H9 (cell line): Measurements from ENCODE around the gene PDXK. TPM values are rescaled to one million over a fixed set of nuclear protein-coding genes. Genes with fewer than 3 reads are reported as not detected.

Experiments used
- DNase-seq: peaks from one replicate; pipeline ENCODE4 v3.0.0-alpha.2; 2017
- H2AFZ ChIP-seq: one replicate; pipeline ENCODE4 v1.6.1; 2013; ENCODE audit warnings: mild to moderate bottlenecking, low read length, control low read depth, moderate library complexity
- H2AK5ac ChIP-seq: 2 replicates; pipeline ENCODE4 v1.6.1; 2013; ENCODE audit warnings: low read length, control low read depth, mixed read lengths; ENCODE audit not compliant: insufficient read length
- H2BK120ac ChIP-seq: one replicate; pipeline ENCODE4 v1.6.1; 2013; ENCODE audit warnings: low read depth, mild to moderate bottlenecking, low read length, control low read depth, inconsistent platforms; ENCODE audit not compliant: poor library complexity, severe bottlenecking
- H2BK12ac ChIP-seq: 2 replicates; pipeline ENCODE4 v1.6.1; 2013; ENCODE audit warnings: low read length, control low read depth, mixed read lengths, low read depth; ENCODE audit not compliant: insufficient read length
- H2BK15ac ChIP-seq: 2 replicates; pipeline ENCODE4 v1.6.1; 2013; ENCODE audit warnings: low read depth, low read length, control low read depth
- H2BK20ac ChIP-seq: one replicate; pipeline ENCODE4 v1.6.1; 2013; ENCODE audit warnings: low read depth, mild to moderate bottlenecking, low read length, control low read depth, inconsistent platforms; ENCODE audit not compliant: poor library complexity, severe bottlenecking
- H2BK5ac ChIP-seq: 2 replicates; pipeline ENCODE4 v1.6.1; 2013; ENCODE audit warnings: low read length, control low read depth, mixed read lengths; ENCODE audit not compliant: insufficient read length
- H3K14ac ChIP-seq: 2 replicates; pipeline ENCODE4 v1.6.1; 2013; ENCODE audit warnings: low read length, control low read depth; ENCODE audit not compliant: insufficient read depth
- H3K18ac ChIP-seq: 2 replicates; pipeline ENCODE4 v1.6.1; 2013; ENCODE audit warnings: low read depth, mild to moderate bottlenecking, mixed read lengths, low read length, control low read depth; ENCODE audit not compliant: insufficient read length
- H3K23ac ChIP-seq: 2 replicates; pipeline ENCODE4 v1.6.1; 2013; ENCODE audit warnings: low read length, control low read depth, mixed read lengths, low read depth; ENCODE audit not compliant: insufficient read length
- H3K23me2 ChIP-seq: 2 replicates; pipeline ENCODE4 v1.6.1; 2013; ENCODE audit warnings: low read depth, mild to moderate bottlenecking, mixed read lengths, low read length, control low read depth; ENCODE audit not compliant: insufficient read length, poor library complexity, severe bottlenecking
- H3K27ac ChIP-seq: 2 replicates; pipeline ENCODE4 v1.5.1; 2013; ENCODE audit warnings: low read length, control low read depth, mixed read lengths, low read depth; ENCODE audit not compliant: insufficient read length
- H3K27me3 ChIP-seq: 2 replicates; pipeline ENCODE4 v1.6.1; 2013; ENCODE audit warnings: low read length, control low read depth, inconsistent platforms; ENCODE audit not compliant: insufficient read depth
- H3K4ac ChIP-seq: 2 replicates; pipeline ENCODE4 v1.6.1; 2013; ENCODE audit warnings: low read depth, mild to moderate bottlenecking, control low read depth, inconsistent platforms, low read length, moderate library complexity
- H3K4me1 ChIP-seq: 2 replicates; pipeline ENCODE4 v1.6.1; 2013; ENCODE audit warnings: low read length, control low read depth, inconsistent platforms; ENCODE audit not compliant: insufficient read depth
- H3K4me2 ChIP-seq: 2 replicates; pipeline ENCODE4 v1.6.1; 2013; ENCODE audit warnings: low read length, control low read depth, mixed read lengths; ENCODE audit not compliant: insufficient read length, insufficient read depth
- H3K56ac ChIP-seq: 2 replicates; pipeline ENCODE4 v1.6.1; 2013; ENCODE audit warnings: low read depth, mild to moderate bottlenecking, mixed read lengths, low read length, control low read depth; ENCODE audit not compliant: insufficient read length
- H3K79me1 ChIP-seq: 2 replicates; pipeline ENCODE4 v1.6.1; 2013; ENCODE audit warnings: low read depth, mild to moderate bottlenecking, moderate library complexity, low read length, control low read depth, inconsistent platforms; ENCODE audit not compliant: insufficient read depth, poor library complexity, severe bottlenecking
- H3K79me2 ChIP-seq: 2 replicates; pipeline ENCODE4 v1.6.1; 2013; ENCODE audit warnings: low read length, control low read depth, inconsistent platforms; ENCODE audit not compliant: insufficient read depth
- H3K9ac ChIP-seq: 2 replicates; pipeline ENCODE4 v1.6.1; 2013; ENCODE audit warnings: low read length, control low read depth, mixed read lengths; ENCODE audit not compliant: insufficient read length; ENCODE audit errors: extremely low read depth
- H3K9me3 ChIP-seq: one replicate; pipeline ENCODE4 v1.6.1; 2013; ENCODE audit warnings: low read depth, low read length, inconsistent platforms; ENCODE audit not compliant: control insufficient read depth
- H3T11ph ChIP-seq: one replicate; pipeline ENCODE4 v1.6.1; 2013; ENCODE audit warnings: mild to moderate bottlenecking, low read length, control low read depth, inconsistent platforms
- H4K20me1 ChIP-seq: one replicate; pipeline ENCODE4 v1.6.1; 2013; ENCODE audit not compliant: control insufficient read depth, insufficient read length, insufficient read depth
- H4K5ac ChIP-seq: 2 replicates; pipeline ENCODE4 v1.6.1; 2013; ENCODE audit warnings: low read depth, mild to moderate bottlenecking, mixed read lengths, low read length, control low read depth; ENCODE audit not compliant: insufficient read length
- H4K8ac ChIP-seq: replicated peaks from 2 replicates; pipeline ENCODE4 v1.6.1; 2013; ENCODE audit warnings: low read length, control low read depth, mixed read lengths, low read depth; ENCODE audit not compliant: insufficient read length
- H4K91ac ChIP-seq: 2 replicates; pipeline ENCODE4 v1.6.1; 2013; ENCODE audit warnings: low read depth, mild to moderate bottlenecking, moderate library complexity, mixed read lengths, low read length, control low read depth; ENCODE audit not compliant: insufficient read length
- H3K27ac Mint-ChIP-seq, 3 experiments: 2 replicates in 2 of 3; 3 replicates in 1 of 3; pipeline ENCODE4 v1.8.0; 2020 to 2021; ENCODE audit warnings: mixed read lengths in 3 of 3, mild to moderate bottlenecking in 1 of 3, moderate library complexity in 1 of 3
- H3K27me3 Mint-ChIP-seq: 2 replicates; pipeline ENCODE4 v1.8.0; 2021; ENCODE audit warnings: low read depth, mild to moderate bottlenecking, moderate library complexity, mixed read lengths
- H3K36me3 Mint-ChIP-seq, 3 experiments: 2 replicates in 2 of 3; 3 replicates in 1 of 3; pipeline ENCODE4 v1.8.0; 2020 to 2021; ENCODE audit warnings: low read depth in 3 of 3, mixed read lengths in 3 of 3; ENCODE audit not compliant: insufficient read depth in 1 of 3
- H3K4me1 Mint-ChIP-seq, 2 experiments: 2 replicates each; pipeline ENCODE4 v1.8.0; 2020; ENCODE audit warnings: mixed read lengths in 2 of 2
- H3K4me3 Mint-ChIP-seq, 2 experiments: 2 replicates in 1 of 2; 3 replicates in 1 of 2; pipeline ENCODE4 v1.8.0; 2020 to 2021; ENCODE audit warnings: mild to moderate bottlenecking in 2 of 2, mixed read lengths in 2 of 2, moderate library complexity in 1 of 2
- H3K9me3 Mint-ChIP-seq, 2 experiments: 2 replicates in 1 of 2; 3 replicates in 1 of 2; pipeline ENCODE4 v1.8.0; 2020; ENCODE audit warnings: mild to moderate bottlenecking in 2 of 2, mixed read lengths in 2 of 2, moderate library complexity in 1 of 2
- CTCF ChIP-seq: fragments of 200-600 bp; sonication (generic); conservative IDR thresholded peaks from 3 replicates; pipeline ENCODE4 v1.8.0; 2021; ENCODE audit warnings: antibody characterized with exemption, mild to moderate bottlenecking
- WGBS: extraction: QIAGEN DNeasy Blood & Tissue Kit; methylation state at CpG from one replicate; pipeline ENCODE4 v1.1.7; 2013; ENCODE audit warnings: missing lambda C conversion rate, low lambda C conversion rate, mixed read lengths; ENCODE audit not compliant: insufficient read length; ENCODE audit errors: extremely low coverage; 5-methylcytosine and 5-hydroxymethylcytosine counted together
- total RNA-seq: library from RNA; stranded (reverse); gene quantifications from 2 replicates; pipeline ENCODE4 v1.2.1, GENCODE V29; 2021

The PDXK gene
- total RNA-seq, 1 experiment from 2014 or later, result 109 TPM

- no peak overlapping the region for H2BK5ac ChIP-seq
- TF ChIP-seq CTCF, result no peak
- no peak overlapping the region for H2BK20ac ChIP-seq
- H4K91ac ChIP-seq, result no peak overlapping the region
- no peaks in the 10 kb centered on the region for H3K23me2 ChIP-seq
- no peak overlapping the region for H3K56ac ChIP-seq
- H2AFZ ChIP-seq, result no peak overlapping the region
- H3K9me3 ChIP-seq, result no peaks in the 10 kb centered on the region
- H3K9ac ChIP-seq, result no peak overlapping the region
- H4K20me1 ChIP-seq, result no peaks in the 10 kb centered on the region
- no peak overlapping the region for H4K8ac ChIP-seq
- Mint-ChIP-seq H3K27ac (peak overlapping the region in 1 of 3 experiments; percentile 53; a peak in 1 of 7 replicates), H3K4me3 (no peak overlapping the region), H3K4me1 (no peaks in the 10 kb centered on the region), H3K9me3 (no peaks in the 10 kb centered on the region), H3K36me3 (peaks cover 46 to 97% (median 94%) of the 10 kb centered on the region in 3 experiments; a peak in 6 of 7 replicates), H3K27me3 (no peaks in the 10 kb centered on the region)
- H3K4me2 ChIP-seq, result no peak overlapping the region
- H2BK12ac ChIP-seq, result no peak overlapping the region
- no peak overlapping the region for H3K23ac ChIP-seq
- no CpG with 5 or more reads among the region's 32 CpGs for WGBS
- no peak overlapping the region for H3K18ac ChIP-seq
- H3K27me3 ChIP-seq, result no peaks in the 10 kb centered on the region
- H2BK15ac ChIP-seq, result no peak overlapping the region
- H4K5ac ChIP-seq, result no peak overlapping the region
- H3T11ph ChIP-seq, result no peak overlapping the region
- H3K4me1 ChIP-seq, result no peaks in the 10 kb centered on the region
- H2AK5ac ChIP-seq, result no peak overlapping the region
- H3K4ac ChIP-seq, result no peak overlapping the region
- no peak overlapping the region for H3K27ac ChIP-seq
- H3K14ac ChIP-seq, result no peak overlapping the region
- no peaks in the 10 kb centered on the region for H3K79me2 ChIP-seq
- H2BK120ac ChIP-seq, result no peak overlapping the region
- H3K79me1 ChIP-seq, result no peaks in the 10 kb centered on the region
- no peak for DNase-seq
Observed at GRCh38 chr21:43689556-43690337, 29.2 kb upstream of the PDXK start.
